ES-I3 (cell line): Measurements from ENCODE around the gene TJP3.

Source experiments
- H3K36me3 ChIP-seq: 2 replicates; pipeline ENCODE4 v1.6.1; 2013; ENCODE audit warnings: mild to moderate bottlenecking, low read length, control low read depth, moderate library complexity; ENCODE audit not compliant: insufficient read depth
- H3K4me1 ChIP-seq: 2 replicates; pipeline ENCODE4 v1.6.1; 2013; ENCODE audit warnings: mild to moderate bottlenecking, control low read depth, low read length; ENCODE audit not compliant: insufficient read depth
- H3K9ac ChIP-seq: 2 replicates; pipeline ENCODE4 v1.6.1; 2013; ENCODE audit warnings: low read depth, mild to moderate bottlenecking, low read length, moderate library complexity
- H3K9me3 ChIP-seq: 2 replicates; pipeline ENCODE4 v1.6.1; 2013; ENCODE audit warnings: mild to moderate bottlenecking, low read length, moderate library complexity; ENCODE audit not compliant: control insufficient read depth, insufficient read depth

The TJP3 gene

DNA sequence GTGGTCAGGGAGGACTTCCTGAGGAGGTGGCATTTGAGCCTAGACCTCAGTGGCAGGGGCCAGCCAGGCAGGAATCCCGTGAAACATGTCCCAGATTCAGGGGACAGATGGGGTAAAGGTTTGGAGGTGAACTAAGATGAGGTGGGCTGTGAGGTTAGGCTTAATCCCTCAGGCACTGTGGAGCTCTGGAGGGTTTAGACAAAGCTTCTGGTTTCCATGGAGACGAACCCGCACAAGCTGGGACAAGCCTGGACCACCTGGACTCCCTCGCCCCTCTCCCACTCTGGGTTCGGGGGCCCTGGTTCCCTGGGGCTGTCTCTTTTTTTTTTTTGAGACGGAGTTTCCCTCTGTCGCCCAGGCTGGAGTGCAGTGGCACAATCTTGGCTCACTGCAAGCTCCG, 15.7 kb downstream of the TJP3 start:
- Histone ChIP-seq H3K4me1 (peaks cover 8% of the 10 kb centered on the region; the same call in 1 of the 2 replicates), H3K36me3 (no peaks in the 10 kb centered on the region), H3K9me3 (no peaks in the 10 kb centered on the region), H3K9ac (no peak overlapping the region)

DNA sequence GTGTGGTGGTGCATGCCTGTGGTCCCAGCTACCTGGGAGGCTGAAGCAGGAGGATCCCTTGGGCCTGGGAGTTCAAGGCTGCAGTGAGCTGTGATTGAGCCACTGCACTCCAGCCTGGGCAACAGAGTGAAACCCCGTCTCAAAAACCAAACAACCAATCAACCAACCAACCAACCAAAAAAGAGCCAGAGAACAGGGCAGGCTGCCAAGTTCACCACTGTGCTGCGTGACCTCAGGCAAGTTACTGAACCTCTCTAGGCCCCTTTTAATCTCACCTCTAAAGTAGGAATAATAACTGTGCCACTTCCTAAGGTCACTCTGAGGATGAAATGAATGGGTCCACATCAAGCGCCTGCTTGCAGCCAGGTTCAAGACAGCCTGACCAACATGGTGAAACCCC, 16.9 kb downstream of the TJP3 start:
- Histone ChIP-seq H3K4me1 (peaks cover 8% of the 10 kb centered on the region; the same call in 1 of the 2 replicates), H3K9ac (no peak overlapping the region), H3K36me3 (no peaks in the 10 kb centered on the region), H3K9me3 (no peaks in the 10 kb centered on the region; the same call in 1 of the 2 replicates)

DNA sequence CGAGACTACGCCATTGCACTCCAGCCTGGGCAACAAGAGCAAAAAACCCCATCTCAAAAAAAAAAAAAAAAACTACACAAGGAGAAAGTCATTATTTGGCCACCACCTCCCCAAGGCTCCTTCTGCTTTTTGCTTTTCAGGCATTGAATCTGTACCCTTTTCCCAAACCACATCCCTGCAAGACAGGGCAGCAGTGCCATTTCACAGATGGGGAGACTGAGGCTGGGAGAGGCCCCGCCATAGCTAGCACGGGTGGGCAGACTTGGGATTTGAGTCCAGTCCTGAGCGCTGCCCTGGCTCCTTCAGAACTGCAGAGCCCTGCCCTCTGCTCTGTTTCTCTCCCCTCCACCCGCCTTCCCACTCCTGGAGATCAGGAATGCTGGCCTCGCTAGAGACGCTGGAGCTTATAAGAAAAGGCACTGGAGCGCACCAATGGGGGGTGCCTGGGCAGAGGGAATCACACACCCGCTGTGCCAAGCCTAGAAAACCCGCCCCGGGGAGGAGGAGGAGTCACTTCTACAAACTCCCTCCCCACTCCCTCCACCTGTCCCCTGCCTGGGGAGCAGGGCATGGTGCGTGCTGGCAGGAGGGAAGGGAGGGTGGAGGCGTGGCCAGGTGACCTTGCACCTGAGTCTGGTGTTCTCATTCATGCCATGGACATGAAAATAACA, 17.6 kb downstream of the TJP3 start:
- Histone ChIP-seq H3K36me3 (no peaks in the 10 kb centered on the region), H3K9me3 (no peaks in the 10 kb centered on the region; the same call in 1 of the 2 replicates), H3K4me1 (peaks cover 8% of the 10 kb centered on the region; the same call in 1 of the 2 replicates), H3K9ac (no peak overlapping the region; the same call in 1 of the 2 replicates)

DNA sequence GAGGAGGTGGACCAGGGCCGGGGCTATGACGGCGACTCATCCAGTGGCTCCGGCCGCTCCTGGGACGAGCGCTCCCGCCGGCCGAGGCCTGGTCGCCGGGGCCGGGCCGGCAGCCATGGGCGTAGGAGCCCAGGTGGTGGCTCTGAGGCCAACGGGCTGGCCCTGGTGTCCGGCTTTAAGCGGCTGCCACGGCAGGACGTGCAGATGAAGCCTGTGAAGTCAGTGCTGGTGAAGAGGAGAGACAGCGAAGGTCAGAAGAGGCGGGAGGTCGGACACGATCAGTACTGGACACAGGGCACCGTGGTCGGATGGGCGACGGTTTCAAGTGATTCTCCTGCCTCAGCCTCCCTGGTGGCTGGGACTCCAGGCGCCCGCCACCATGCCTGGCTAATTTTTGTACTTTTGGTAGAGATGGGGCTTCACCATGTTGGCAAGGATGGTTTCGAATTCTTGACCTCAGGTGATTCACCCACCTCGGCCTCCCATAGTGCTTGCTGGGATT, 22.3 kb downstream of the TJP3 start:
- no peaks in the 10 kb centered on the region for H3K36me3 ChIP-seq
- H3K4me1 ChIP-seq, result no peaks in the 10 kb centered on the region; the same call in 1 of the 2 replicates
- no peaks in the 10 kb centered on the region; the same call in 1 of the 2 replicates for H3K9me3 ChIP-seq
- H3K9ac ChIP-seq, result no peak overlapping the region

DNA sequence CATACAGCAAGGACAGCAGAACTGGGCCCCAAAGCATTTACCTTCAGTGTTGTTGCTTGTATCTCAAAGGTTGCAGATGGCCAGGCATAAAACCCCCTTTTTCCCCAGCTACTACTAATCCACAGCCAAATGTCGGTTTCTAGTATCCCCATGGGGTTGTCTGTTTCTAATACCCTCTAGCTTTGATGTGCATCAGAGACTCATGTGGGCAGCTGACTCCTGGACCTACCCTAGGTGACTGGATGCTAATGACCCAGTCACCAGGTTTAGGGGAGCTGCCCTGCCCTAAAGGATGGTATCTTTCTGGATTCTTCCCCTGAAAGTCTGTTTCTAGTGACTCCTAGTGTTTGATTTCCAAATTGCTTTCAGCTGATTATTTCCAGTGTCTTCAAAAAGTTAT, 23.9 kb downstream of the TJP3 start:
- H3K36me3 ChIP-seq, result no peaks in the 10 kb centered on the region; the same call in 1 of the 2 replicates
- H3K9ac ChIP-seq, result no peak overlapping the region
- no peaks in the 10 kb centered on the region; the same call in 1 of the 2 replicates for H3K4me1 ChIP-seq
- H3K9me3 ChIP-seq, result no peaks in the 10 kb centered on the region; the same call in 1 of the 2 replicates

DNA sequence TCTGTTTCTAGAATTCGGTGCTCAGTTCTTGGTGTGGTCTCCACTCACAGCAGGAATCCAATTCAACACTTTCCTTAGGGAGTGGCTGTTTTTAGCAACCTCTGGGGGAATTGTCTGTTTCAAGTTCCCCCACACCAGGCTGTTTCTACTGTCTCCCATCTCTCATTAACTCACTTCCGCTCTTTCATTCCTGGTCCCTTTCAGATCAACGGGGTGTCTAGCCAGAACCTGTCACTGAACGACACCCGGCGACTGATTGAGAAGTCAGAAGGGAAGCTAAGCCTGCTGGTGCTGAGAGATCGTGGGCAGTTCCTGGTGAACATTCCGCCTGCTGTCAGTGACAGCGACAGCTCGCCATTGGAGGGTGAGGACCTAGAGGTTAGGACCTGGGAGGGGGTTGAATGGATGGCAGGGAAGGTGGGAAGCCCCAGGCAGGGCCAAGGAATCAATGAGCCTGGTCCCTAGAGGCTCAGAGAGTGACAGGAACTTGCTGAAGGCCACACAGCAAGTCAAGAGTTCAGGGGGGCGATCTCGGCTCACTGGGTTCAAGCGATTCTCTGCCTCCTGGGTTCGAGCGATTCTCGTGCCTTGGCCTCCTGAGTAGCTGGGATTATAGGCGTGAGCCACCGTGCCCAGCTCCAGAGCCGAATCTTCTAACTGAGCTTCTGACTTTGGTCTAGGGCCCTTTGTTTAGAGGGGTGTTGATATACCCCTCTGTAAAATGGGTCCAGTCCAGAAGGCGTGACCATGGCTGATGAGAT, 25.5 kb downstream of the TJP3 start:
- no peak overlapping the region for H3K9ac ChIP-seq

DNA sequence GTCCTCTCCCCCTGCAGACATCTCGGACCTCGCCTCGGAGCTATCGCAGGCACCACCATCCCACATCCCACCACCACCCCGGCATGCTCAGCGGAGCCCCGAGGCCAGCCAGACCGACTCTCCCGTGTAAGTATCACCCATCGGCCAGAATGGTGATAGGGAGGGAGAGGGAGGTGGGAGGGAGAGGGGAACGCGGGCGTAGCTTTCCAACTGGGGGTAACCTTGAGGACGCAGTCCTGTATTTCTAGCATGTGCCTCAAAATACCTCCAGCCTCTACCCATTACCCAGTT, 26.1 kb downstream of the TJP3 start:
- Histone ChIP-seq H3K4me1 (no peaks in the 10 kb centered on the region), H3K9me3 (no peaks in the 10 kb centered on the region; the same call in 1 of the 2 replicates), H3K36me3 (no peaks in the 10 kb centered on the region; the same call in 1 of the 2 replicates), H3K9ac (no peak overlapping the region)

More for the DNA sequence above, 25.5 kb downstream of the TJP3 start:
- Histone ChIP-seq H3K4me1 (no peaks in the 10 kb centered on the region), H3K36me3 (no peaks in the 10 kb centered on the region; the same call in 1 of the 2 replicates), H3K9me3 (no peaks in the 10 kb centered on the region; the same call in 1 of the 2 replicates)

DNA sequence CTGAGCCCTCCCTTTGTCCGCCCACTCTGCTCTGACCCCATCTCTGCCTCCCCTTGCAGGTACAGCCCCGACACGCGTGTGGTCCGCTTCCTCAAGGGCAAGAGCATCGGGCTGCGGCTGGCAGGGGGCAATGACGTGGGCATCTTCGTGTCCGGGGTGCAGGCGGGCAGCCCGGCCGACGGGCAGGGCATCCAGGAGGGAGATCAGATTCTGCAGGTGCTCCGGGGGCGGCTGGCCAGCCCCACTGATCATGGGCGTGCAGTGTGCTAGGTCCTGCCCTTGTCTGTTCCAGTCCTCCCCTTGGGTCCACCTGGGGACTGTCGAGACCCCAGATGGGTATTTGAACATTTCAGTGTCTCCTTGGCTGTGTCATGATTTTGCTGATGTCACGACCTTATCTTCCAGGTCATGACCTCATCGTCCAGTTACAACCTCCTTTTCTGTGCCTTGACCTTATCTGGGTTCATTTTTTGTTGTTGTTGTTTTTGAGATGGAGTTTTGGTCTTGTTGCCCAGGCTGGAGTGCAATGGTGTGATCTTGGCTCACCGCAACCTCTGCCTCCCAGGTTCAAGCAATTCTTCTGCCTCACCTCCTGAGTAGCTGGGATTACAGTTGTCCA, 28.0 kb downstream of the TJP3 start:
- Histone ChIP-seq H3K4me1 (no peaks in the 10 kb centered on the region), H3K9ac (no peak overlapping the region), H3K36me3 (no peaks in the 10 kb centered on the region; the same call in 1 of the 2 replicates), H3K9me3 (no peaks in the 10 kb centered on the region)

DNA sequence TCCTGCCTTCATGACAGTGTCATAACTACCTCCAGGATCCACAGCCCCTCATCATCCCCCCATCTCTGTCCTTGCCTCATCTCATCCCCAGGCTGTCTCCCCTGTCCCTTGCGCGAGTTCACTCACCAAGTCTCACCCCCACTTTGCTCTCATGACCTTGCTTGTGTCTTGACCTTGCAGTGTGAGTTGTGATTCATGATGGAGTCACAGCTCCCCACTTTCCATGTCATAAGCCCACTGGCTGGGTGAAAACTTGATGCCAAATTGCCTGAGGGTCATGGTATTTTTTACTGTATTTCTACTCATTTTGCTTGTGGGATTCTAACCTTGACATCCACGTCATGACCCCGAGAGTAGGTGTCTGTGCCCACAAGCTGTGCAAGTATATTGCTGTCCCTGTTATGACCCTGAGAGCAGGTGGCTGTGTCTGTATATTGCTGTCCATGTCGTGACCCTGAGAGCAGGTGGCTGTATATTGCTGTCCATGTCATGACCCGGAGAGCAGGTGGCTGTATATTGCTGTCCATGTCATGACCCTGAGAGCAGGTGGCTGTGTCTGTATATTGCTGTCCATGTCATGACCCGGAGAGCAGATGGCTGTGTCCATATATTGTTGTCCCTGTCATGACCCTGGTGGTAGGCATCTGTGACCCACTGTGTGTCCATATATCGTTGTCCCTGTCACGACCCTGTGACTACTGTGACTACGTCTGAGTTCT, 29.5 kb downstream of the TJP3 start:
- H3K9me3 ChIP-seq, result no peaks in the 10 kb centered on the region
- no peaks in the 10 kb centered on the region; the same call in 1 of the 2 replicates for H3K36me3 ChIP-seq
- H3K9ac ChIP-seq, result no peak overlapping the region
- H3K4me1 ChIP-seq, result no peaks in the 10 kb centered on the region

DNA sequence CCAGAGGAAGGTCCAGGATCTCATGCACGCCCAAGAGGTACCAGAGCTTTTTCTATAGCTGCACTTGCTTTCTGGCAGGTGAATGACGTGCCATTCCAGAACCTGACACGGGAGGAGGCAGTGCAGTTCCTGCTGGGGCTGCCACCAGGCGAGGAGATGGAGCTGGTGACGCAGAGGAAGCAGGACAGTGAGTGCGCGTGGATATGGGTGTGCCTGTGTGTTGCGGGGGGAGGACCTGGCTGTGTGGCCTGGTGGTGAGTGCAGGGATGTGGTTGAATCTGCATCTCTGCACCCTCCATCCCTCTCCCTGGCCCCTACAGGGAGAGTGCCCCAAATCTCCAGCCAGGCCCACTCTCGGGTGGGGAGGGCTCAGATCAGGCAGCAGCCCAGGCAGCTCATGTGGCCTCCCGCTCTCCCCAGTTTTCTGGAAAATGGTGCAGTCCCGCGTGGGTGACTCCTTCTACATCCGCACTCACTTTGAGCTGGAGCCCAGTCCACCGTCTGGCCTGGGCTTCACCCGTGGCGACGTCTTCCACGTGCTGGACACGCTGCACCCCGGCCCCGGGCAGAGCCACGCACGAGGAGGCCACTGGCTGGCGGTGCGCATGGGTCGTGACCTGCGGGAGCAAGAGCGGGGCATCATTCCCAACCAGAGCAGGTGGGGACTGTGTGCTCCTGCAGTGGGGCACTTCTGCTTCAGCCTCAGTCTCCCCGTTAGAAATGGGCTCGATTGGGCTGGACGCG, 30.5 kb downstream of the TJP3 start:
- no peaks in the 10 kb centered on the region for H3K4me1 ChIP-seq
- H3K9me3 ChIP-seq, result no peaks in the 10 kb centered on the region
- no peaks in the 10 kb centered on the region; the same call in 1 of the 2 replicates for H3K36me3 ChIP-seq
- no peak overlapping the region for H3K9ac ChIP-seq

DNA sequence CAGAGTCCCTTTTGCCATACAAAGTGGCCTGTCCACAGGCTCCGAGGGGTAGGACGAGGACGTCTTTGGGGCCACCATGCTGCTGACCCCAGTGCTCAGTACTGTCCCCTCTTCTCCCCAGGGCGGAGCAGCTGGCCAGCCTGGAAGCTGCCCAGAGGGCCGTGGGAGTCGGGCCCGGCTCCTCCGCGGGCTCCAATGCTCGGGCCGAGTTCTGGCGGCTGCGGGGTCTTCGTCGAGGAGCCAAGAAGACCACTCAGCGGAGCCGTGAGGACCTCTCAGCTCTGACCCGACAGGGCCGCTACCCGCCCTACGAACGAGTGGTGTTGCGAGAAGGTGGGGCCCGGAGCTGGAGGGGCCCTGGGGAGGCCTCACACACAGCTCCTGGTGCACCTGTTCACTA, 32.2 kb downstream of the TJP3 start:
- H3K4me1 ChIP-seq, result no peaks in the 10 kb centered on the region
- H3K36me3 ChIP-seq, result no peaks in the 10 kb centered on the region; the same call in 1 of the 2 replicates
- no peaks in the 10 kb centered on the region for H3K9me3 ChIP-seq
- H3K9ac ChIP-seq, result no peak overlapping the region

DNA sequence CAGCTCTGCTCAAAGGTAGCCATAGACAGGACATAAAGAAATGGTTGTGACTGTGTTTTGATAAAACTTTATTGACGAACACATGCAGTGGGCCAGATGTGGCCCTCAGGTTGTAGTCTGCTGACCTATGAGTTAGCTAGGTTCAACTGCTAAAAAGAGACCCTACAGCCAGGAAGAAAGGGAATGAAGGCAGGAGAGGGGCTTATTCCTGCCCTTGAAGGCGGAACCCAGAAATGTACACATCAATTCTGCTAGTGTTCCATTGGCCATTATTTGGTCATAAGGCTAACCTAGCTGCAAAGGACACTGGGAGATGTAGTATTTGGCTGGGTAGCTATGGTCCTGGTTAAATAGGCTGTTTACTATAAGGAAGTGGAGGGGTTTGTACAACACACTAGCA, 35.3 kb downstream of the TJP3 start:
- H3K9ac ChIP-seq, result no peak overlapping the region
- no peaks in the 10 kb centered on the region for H3K4me1 ChIP-seq
- no peaks in the 10 kb centered on the region for H3K36me3 ChIP-seq
- no peaks in the 10 kb centered on the region for H3K9me3 ChIP-seq

DNA sequence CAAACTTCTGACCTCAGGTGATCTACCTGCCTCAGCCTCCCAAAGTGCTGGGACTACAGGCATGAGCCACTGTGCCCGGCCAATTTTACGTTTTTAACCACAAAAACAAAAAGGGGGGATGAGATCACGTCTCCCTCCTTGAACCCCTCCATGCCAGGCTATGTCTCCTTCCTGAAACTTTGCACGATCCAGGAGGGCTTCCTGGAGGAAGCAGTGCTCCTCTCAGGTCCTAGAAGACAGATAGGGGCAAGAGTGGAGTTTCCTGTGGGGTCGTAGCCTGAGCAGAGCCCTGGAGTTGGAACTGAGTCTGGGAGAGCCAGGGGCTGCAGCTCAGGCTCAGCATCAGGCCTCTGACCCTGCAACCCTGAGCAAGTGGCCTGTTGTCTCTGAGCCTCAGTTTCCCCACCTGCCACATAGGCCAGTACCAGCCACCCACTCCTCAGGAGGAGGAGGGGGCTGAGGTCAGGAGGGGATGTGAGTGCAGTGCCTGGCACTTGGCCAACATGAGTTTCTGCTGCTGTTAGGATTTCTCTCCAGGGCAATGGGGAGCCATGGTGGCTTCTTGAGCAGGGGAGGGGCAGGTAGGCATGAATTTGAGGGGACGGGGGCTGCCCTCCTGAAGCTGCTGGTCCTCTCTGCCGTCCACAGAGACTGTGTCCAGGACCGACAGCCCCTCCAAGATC, 37.3 kb downstream of the TJP3 start:
- H3K9me3 ChIP-seq, result no peaks in the 10 kb centered on the region
- no peak overlapping the region for H3K9ac ChIP-seq
- H3K4me1 ChIP-seq, result no peaks in the 10 kb centered on the region
- no peaks in the 10 kb centered on the region for H3K36me3 ChIP-seq
